Activated naive CD8-positive, alpha-beta T cell treated with anti-CD3 and anti-CD28 coated beads, Interleukin-2, amount 50 U/mL, for 16 hours (primary cell): ENCODE measurements around the gene HECTD4.
"Not testable (repeated sequence)": the region's sequence is repeated elsewhere in the genome, so short reads cannot be mapped to it uniquely, and the experiment has no call there.

Experiments
- DNase-seq: peaks from one replicate; pipeline ENCODE4 v3.0.0-alpha.2; 2020; ENCODE audit warnings: low read depth, low spot score

The HECTD4 gene

DNA sequence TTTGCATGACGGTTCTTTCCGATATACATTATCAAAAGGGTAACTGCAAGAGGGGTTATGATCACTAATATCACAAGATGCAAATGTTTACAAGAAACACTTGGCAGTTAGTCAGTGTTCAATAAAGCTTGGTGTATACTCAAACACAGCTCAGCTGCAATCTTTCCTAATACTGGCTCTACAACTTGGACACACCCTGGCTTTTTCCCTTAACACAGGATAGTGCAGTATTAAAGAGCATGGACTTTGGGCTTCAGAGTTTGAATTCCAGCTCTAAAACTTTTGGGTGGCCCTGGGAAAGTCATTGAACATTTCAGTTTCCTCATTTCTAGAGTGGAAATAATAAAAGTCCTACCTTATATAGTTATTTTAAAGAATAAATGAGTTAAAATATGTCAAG is 107.0 kb downstream of the HECTD4 start:
- DNase-seq, result no peak

DNA sequence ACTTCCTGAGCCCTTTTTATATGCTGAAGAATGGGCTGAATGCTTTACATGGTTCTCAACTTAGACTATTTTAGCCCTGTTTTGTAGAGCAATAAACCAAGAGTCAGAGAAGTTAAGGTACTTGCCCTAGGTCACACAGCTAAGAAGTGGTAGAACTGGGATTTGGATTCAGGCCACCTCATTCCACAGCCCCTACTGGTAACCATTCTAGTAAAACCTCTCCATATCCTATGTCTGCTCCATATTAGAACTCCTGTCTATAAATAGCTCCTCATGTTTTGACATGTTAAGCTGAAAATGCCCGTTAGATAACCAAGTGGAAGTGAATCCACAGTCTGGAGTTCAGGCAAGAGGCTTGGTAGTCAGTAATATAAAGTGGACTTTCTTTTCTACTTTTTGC is 111.6 kb downstream of the HECTD4 start:
- no peak for DNase-seq

DNA sequence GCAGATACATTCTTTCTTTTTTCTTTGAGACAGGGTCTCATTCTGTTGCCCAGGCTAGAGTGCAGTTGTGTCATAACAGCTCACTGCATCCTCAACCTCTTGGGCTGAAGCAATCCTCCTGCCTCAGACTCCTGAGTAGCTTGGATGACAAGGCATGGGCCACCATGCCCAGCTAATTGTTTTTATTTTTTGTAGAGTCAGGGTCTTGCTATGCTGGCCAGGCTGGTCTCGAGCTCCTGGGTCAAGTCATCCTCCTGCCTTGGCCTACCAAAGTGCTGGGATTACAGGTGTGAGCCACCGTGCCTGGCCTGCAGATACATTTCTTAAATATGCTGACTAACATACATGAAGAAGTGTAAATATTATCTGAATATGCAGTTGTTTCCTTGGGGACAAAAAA is 115.8 kb downstream of the HECTD4 start:
- no peak for DNase-seq

DNA sequence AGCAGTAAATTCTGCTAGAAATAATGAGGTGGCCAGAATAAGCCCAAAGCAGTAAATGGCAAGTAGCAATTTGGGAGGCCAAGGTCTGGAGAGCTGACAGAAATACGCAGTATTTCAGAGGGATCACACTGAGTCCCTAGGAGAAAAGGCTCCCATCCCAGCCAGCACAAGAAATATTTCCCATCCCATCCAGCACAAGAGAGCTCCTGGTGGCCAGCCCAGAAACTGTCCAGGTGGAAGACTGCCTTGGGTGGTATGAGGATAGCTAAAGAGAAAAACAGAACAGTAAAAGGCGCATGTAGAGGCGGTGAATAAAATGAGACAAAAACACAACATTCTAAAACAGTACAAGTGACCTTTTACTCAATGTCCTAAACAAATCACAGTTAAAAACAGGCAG is 120.7 kb downstream of the HECTD4 start:
- no peak for DNase-seq

DNA sequence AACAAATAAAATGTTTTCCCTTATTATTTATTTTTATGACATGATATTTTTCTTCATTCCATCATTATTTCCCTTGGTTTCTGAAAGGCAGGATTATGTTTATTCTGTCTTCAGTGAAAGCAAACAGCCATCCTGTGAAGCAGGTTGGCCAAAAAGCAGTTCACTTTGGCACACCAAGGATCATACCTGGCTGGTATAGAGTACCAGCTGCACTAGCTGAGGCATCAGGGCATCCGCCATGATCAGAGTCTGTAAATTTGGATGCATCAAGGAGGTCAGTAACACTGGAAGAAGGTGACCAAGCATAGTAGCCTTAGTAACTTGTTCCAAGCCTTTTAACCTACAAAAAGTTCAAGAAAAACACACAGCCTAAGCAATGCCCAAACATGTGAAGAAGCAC is 123.3 kb downstream of the HECTD4 start:
- DNase-seq, result no peak

DNA sequence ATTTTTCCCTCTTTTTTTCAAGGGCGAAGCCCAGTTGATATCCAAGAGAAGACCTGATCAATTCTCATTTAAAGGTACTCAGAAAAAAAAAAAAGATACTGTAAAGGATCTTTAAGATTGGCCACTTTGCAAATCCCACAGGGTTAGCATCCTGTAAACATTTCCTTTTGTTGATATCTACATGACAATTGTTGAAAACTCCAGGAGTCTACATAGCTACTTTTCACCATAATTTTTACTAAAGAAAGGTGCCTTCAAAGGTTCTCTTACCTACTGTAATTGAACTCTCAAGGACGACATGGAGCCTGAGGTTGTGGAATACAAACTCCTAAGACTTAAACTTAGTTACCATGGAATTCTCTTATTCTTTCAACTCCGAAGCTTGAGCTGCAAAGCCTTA is 125.5 kb downstream of the HECTD4 start:
- DNase-seq, result no peak

DNA sequence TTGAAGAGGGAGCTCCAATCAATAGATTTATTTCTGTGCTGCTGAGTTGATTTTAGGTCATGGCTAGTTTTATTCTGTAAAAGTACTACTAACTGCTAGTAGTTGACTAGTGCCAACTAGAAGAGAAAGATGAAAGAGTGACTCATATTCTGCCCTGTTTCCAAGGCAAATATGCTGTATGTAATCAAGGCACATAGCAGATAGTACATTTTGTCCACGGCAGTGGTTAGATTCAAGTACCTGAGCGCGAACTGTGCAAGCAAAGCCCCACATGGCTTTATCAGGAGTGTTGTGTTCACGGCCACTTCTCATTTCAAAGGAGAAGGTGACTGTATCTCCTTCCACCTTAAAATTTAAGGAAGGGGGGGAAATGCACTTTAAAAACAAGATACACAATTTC is 130.0 kb downstream of the HECTD4 start:
- no peak for DNase-seq

DNA sequence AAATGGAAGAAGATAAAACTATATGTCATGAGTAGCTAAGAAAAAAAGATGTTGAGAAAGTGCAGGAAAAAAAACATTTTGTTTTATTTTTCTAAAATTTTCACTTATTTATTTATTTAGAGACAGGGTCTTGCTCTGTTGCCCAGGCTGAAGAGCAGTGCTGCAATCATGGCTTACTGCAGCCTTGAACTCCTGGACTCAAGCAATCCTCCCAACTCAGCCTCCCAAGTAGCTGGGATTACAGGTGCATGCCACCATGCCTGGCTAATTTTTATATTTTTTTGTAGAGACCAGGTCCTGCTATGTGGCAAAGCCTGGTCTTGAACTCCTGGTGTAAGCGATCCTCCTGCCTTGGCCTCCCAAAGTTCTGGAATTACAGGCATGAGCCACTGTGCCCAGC is 137.3 kb downstream of the HECTD4 start:
- DNase-seq, result not testable (repeated sequence)

DNA sequence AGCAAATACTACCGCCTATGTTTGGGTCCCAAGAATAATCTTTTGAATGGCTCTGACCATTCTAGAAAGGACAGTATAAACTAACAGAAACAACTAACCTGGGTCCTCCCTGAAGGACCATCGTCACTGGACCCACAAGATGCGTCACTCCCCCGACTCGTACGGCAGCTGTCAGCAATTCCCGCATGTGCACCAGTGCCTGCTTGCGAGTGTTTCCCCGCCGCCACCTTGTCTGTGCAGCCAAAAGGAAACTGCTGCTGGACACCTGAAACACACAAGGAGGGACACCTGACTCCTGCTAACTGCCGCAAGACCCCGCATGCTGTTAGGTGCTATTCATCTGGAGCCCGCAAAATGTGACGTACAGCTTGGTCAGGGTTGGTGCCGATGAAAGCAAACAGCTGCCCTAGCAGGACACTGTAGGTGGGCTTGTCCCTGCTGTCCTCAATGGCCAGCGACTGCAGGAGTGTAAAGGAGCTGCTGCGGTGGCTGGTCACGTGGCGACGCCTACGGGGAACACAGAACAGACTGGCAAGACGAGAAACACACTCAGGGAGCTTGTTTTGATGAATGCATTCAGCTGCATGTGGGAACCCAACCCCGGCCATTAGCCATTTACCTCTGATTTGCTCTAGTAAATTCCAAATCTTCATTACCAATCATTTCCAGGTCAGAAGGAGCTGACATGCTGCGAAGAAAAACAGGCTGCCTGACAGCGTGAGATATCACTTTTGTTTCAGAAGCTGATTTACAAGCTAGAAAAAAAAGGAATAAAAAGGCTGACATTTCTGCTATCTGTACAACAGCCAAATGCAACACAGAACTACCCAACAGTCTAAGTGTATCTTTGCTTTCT is 138.7 kb downstream of the HECTD4 start:
- DNase-seq, result no peak

DNA sequence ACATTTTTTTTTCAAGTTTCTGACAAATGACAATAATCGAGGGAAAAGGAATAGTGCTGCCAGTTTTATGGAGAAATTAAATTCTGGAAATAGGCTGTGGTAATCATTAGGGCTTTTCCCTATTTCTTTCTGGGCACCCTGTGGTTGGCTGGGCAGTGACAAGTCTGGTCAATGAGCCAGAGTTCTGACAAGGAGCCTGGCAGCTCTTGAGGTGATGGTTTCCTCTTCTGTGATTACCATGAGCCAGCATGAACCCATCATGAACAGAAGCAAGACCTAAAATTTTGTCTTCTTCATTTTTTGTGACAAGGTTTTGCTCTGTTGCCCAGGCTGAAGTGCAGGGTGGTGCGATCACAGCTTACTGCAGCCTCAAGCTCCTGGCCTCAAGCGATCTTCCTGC is 141.1 kb downstream of the HECTD4 start:
- DNase-seq, result no peak

DNA sequence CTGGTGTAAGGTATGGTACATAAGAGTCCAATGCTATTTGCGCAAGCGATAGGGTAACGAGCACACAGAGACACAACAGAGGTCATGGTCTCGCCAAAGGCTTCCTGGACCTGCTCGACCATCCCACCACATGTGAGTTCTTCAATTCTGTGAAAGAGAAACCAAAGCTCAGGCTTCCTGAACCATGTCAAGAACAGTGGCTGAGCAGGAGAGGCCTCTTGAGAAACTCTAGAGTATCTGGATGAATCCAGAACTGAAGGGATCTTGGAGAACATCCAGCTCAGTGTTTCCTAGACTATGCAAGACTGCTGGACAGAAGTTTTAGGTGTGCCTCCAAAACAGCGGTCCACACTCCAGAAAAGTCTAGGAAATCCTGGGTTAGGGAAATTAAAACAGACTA is 142.3 kb downstream of the HECTD4 start:
- DNase-seq, result no peak

DNA sequence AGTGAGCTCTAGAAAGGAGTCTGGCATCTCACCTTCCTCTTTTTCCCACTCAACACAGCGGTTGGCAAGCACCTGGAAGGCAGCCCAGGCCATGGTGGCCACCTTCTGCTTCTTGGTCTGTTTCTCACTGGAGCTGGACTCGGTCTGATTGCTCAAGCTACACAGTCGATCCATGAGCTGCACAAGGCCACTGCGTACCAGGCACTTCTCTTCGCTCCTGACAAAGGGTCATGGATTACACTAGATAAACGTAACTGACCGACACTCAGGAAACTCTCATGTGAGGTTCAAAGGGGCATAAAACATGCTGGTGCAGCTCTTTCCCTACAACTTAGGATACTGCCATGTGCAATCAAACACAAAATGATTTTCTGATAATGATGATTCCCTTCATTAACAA is 143.2 kb downstream of the HECTD4 start:
- DNase-seq, result no peak

DNA sequence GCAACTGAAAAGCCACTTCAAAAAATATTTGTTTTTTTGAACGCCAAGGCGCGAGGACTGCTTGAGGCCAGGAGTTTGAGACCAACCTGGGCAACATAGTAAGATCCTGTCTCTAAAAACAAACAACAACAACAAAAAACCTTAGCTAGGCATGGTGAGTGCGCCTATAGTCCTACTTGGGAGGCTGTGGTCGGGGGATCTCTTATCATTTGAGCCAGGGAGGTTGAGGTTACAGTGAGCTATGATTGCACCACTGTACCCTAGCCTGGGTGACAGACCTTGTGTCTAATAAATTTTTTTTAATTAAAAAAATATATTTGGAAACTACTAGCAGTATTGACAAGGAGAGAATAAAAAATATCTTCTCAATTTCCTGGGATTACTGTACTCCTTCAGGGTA is 143.8 kb downstream of the HECTD4 start:
- DNase-seq, result no peak

DNA sequence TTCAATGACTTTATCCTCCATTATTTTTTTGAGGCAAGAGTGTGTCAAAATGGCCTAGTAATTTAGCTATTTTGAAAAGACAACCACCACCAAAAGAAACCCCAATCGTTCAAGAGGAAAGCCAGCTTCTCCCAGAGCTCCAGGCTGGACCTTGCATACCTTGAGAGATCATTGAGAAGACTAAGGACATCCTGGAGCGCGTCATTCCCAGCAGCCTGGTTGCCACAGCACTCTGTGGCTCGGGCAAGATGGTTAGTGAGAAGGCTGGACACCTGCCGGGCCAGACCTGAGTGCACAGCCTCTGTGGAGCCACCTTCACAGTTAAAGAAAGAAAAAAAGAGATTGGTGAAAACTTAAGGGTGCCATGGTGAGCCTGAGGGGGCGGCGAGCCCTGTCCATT is 145.4 kb downstream of the HECTD4 start:
- DNase-seq, result no peak

DNA sequence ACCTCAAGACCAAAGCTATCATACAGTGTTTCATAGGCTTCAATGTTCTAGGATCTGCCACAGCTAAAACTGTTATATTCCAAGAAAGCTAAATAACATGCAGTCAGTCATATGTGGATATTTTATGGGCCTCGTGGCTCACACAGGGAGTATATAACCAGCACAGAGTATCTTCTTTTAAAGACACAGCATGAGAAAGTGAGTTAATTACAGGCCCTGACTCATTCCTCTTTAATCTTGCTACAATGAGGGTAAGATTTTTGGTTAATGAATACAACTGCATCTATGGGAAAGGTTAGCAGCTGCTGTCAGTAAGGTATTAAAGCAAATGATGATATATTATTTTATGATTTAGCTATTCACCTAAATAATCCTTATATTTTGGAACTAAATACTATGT is 145.8 kb downstream of the HECTD4 start:
- no peak for DNase-seq

DNA sequence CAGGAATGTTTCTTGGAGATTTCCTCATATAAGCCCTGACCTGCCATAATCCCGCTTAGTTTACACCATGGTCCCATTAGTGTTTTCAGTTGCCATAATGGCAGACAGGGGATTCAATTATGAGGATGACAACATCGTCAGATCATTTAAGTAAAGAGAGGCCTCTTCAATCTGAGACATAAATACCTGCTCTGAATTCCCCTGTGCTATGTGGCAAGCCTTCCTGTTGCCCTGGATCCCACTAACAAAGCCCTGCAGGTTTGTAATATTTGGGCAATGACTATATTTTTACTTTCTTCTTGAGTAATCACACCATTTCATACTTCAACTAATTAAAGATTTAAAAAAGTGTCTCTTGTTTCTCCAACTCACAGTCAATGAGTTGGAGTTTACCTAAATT is 147.9 kb downstream of the HECTD4 start:
- DNase-seq, result no peak

DNA sequence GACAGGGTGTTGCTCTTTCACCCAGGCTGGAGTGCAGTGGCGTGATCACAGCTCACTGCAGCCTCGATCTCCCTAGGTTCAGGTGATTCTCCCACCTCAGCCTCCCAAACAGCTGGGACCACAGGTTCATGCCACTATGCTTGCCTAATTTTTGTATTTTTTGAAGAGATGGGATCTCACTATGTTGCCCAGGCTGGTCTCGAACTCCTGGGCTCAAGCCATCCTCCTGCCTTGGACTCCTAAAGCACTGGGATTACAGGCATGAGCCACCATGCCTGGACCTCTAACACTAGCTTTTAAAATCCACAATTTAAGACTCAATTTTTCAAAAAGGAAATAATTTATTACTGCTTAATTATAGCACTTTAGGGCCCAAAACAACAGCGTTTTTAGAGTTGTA is 149.0 kb downstream of the HECTD4 start:
- DNase-seq, result no peak

DNA sequence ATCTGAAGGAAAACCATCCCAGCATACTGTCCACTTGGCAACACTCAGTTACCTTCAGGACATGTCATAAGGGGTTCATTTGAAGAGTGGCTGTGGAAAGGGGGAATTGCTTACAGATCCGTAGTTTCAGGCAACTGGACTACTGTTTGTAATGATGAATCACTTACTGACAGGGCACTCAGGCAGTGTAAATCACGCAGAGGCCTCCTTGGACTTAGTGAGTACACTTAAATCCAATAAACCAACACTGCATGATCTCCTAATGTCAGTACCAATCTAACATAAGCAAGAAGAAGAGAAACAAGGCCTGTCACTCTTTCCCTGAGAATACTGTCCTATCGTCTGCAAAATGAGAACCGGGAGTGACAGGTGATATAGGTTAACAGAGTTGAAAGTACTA is 152.1 kb downstream of the HECTD4 start:
- DNase-seq, result no peak

DNA sequence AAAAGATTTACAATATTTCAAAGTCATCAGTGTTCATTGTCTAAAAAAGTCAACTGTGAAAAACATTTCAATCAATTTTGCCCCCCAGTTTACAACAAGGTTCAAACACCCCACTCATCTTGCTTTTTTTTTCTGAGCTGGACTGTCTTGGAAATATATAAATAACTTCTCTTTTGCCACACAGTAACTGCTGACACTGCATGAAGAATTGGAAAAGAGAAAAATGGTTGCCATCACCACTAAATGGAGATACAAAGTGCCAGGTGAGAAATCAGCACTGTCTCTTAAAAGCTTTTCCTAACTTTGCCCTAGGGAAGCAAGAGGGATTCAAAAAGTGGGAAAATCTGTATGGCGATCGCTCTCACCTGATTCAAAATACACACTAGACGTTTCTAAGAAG is 155.5 kb downstream of the HECTD4 start:
- no peak for DNase-seq

DNA sequence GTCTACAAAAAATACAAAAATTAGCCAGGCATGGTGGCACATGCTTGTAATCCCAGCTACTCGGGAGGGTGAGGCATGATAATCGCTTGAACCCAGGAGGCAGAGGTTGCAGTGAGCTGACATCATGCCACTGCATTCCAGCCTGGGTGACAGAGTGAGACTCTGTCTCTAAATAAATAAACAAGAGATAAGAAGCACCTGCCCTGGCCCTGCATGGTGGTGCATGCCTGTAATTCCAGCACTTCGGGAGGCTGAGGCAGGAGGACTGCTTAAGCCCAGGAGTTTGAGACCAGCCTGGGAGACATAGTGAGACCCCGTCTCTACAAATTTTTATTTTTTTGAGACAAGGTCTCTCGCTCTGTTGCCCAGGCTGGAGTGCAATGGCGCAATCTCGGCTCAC is 161.6 kb downstream of the HECTD4 start:
- DNase-seq, result not testable (repeated sequence)

DNA sequence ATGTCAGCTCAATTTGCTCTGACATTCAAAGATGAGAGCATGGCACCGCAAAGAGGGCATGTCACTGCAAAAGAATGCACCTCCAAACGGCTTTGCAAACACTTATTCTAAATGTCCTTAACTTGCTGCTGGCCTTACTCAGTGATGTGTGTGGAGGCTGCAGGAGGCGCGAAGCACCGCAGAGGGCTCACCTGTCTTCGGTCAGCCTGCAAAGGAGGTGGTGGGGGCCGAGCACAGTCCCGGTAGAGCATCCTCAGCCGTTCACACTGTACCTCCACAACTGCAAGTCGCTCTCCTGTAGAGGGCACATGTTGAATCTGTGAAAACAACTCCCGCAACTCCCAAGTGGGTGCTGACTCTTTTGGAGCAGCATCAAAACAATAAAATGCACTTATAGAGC is 163.0 kb downstream of the HECTD4 start:
- no peak for DNase-seq

DNA sequence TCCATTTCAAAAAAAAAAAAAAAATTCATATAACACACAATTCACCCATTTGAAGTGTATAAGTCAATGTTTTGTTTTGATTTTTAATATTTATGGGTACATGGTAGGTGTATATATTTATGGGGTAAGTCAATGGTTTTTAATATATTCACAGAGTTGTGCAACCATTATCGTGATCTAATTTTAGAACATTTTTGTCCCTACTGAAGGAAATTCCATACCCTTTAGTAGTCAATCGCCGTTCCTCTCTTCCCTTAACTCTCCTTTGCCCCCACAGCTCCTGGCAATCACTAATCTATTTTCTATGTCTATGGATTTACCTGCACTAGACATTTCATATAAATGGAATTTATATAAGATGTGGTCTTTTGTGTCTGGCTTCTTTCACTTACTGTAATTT is 164.1 kb downstream of the HECTD4 start:
- DNase-seq, result no peak

DNA sequence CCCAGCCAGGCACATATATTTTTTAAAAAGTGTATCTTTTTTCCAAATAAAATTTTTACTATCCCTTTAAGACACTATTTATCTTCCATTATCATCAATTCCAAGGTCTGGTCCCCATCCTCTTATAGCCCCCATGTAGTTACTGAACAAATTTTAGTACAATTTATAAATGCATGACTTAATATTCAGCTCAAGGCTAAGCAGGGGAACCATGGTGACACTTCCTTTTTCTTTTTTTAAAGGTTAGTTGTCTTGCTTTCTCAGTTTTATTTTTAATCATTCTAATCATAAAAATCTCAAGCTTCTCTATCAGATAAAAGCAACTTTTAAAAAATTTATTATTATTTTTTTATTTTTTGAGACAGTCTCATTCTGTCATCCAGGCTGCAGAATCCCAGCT is 164.6 kb downstream of the HECTD4 start:
- DNase-seq, result no peak

DNA sequence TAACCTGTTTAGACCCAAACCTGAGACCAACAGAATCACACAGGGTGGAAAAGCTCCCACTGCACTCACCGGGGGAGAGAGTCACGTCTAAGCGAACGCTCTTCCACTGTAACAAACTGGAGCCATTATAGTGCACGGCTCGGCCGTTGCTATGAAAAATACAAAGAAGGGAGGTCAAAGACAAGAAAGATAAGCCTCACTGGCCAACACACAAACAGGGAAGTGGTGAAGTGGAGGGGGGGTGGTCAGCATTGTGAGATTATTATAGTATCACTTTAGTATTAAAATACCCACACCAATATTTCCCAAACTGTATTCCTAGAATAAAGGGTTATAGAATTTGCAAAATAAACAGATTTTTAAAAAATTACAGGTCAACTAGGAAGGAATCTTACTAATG is 166.0 kb downstream of the HECTD4 start:
- no peak for DNase-seq
